ENCODE measurements around the gene TNRC6B.

The TNRC6B gene

GRCh38 chr22:40270031-40270430, 92.3 kb downstream of the TNRC6B start:
- TF ChIP-seq CTCF (IDR thresholded peaks at IDR 0.05; ENCODE audit: borderline replicate concordance, insufficient read depth, low read depth, low read length) = no peak
- H3K4me3 ChIP-seq (ENCODE audit: low read depth, low read length) = no peak overlapping the region

- H3K4me3 ChIP-seq (ENCODE audit: low read depth, low read length) = no peak overlapping the region
- TF ChIP-seq CTCF (IDR thresholded peaks at IDR 0.05; ENCODE audit: borderline replicate concordance, insufficient read depth, low read depth, low read length) = no peak
Observed at GRCh38 chr22:40270748-40271373, 93.1 kb downstream of the TNRC6B start.

GRCh38 chr22:40271440-40271839, 93.7 kb downstream of the TNRC6B start:
- no peak for TF ChIP-seq CTCF (IDR thresholded peaks at IDR 0.05; ENCODE audit: borderline replicate concordance, insufficient read depth, low read depth, low read length)
- H3K4me3 ChIP-seq (ENCODE audit: low read depth, low read length) = no peak overlapping the region

- TF ChIP-seq CTCF (IDR thresholded peaks at IDR 0.05; ENCODE audit: borderline replicate concordance, insufficient read depth, low read depth, low read length) = no peak
- H3K4me3 ChIP-seq (ENCODE audit: low read depth, low read length) = no peak overlapping the region
Observed at GRCh38 chr22:40273319-40273718, 95.6 kb downstream of the TNRC6B start.

GRCh38 chr22:40276996-40277823, 99.5 kb downstream of the TNRC6B start:
- no peak for TF ChIP-seq CTCF (IDR thresholded peaks at IDR 0.05; ENCODE audit: borderline replicate concordance, insufficient read depth, low read depth, low read length)
- H3K4me3 ChIP-seq (ENCODE audit: low read depth, low read length) = no peak overlapping the region

GRCh38 chr22:40279017-40279416, 101.3 kb downstream of the TNRC6B start:
- no peak for TF ChIP-seq CTCF (IDR thresholded peaks at IDR 0.05; ENCODE audit: borderline replicate concordance, insufficient read depth, low read depth, low read length)
- no peak overlapping the region for H3K4me3 ChIP-seq (ENCODE audit: low read depth, low read length)

- no peak overlapping the region for H3K4me3 ChIP-seq (ENCODE audit: low read depth, low read length)
- no peak for TF ChIP-seq CTCF (IDR thresholded peaks at IDR 0.05; ENCODE audit: borderline replicate concordance, insufficient read depth, low read depth, low read length)
Observed at GRCh38 chr22:40281717-40282116, 104.0 kb downstream of the TNRC6B start.
